SK-N-SH (cell line): Measurements from ENCODE around the gene CDKL5. TPM values are rescaled to one million over a fixed set of nuclear protein-coding genes. Genes with fewer than 3 reads are reported as not detected.

Experiments
- CTCF ChIA-PET: fragments of 300-600, 350-600 bp; formaldehyde crosslinking; extraction: SDS; loops from one replicate; lab custom pipeline; 2021; lab: Yijun Ruan, JAX
- POLR2A ChIA-PET: fragments of 350-600 bp; sonication (Branson Sonifier 250); formaldehyde crosslinking; extraction: SDS; loops from one replicate; lab custom pipeline; 2020; ENCODE audit warnings: antibody characterized with exemption, inconsistent platforms; lab: Yijun Ruan, JAX
- DNase-seq: peaks from one replicate; pipeline ENCODE4 v3.0.0; 2012
- H2AFZ ChIP-seq: fragments of 200-600 bp; sonication (generic); 2 replicates; pipeline ENCODE4 v1.8.1; 2016; ENCODE audit warnings: antibody characterized with exemption, mild to moderate bottlenecking, low read depth
- H3F3A ChIP-seq: fragments of 200-600 bp; sonication (generic); replicated peaks from 2 replicates; pipeline ENCODE3; 2016; ENCODE audit warnings: antibody characterized with exemption, mild to moderate bottlenecking; ENCODE audit not compliant: insufficient read depth
- H3K27ac ChIP-seq, 2 experiments: fragments of 200-500 bp in 1 of 2; fragments of 200-600 bp in 1 of 2; sonication (Bioruptor generic) in 1 of 2; sonication (generic), shearing (Covaris generic) in 1 of 2; 2 replicates each; pipeline versions ENCODE4 v1.5.1 to v1.6.1; 2014 to 2016; ENCODE audit warnings: low read depth in 2 of 2, inconsistent platforms in 1 of 2, low read length in 1 of 2, mild to moderate bottlenecking in 1 of 2, mixed read lengths in 1 of 2
- H3K27me3 ChIP-seq: fragments of 200-600 bp; sonication (generic), shearing (Covaris generic); 2 replicates; pipeline ENCODE4 v1.6.1; 2016; ENCODE audit warnings: mixed run types; ENCODE audit not compliant: insufficient read depth
- H3K36me3 ChIP-seq, 2 experiments: fragments of 200-500 bp in 1 of 2; fragments of 200-600 bp in 1 of 2; sonication (Bioruptor generic) in 1 of 2; sonication (generic) in 1 of 2; replicated peaks in 1 of 2; 2 replicates each; pipeline versions ENCODE3 to v1.5.1; 2014 to 2016; ENCODE audit warnings: low read length in 1 of 2, mild to moderate bottlenecking in 1 of 2; ENCODE audit not compliant: insufficient read depth in 2 of 2, control insufficient read depth in 1 of 2
- H3K4me1 ChIP-seq, 2 experiments: fragments of 200-500 bp in 1 of 2; fragments of 200-600 bp in 1 of 2; sonication (Bioruptor generic) in 1 of 2; sonication (generic), shearing (Covaris generic) in 1 of 2; 2 replicates each; pipeline versions ENCODE4 v1.5.1 to v1.6.1; 2014 to 2016; ENCODE audit warnings: low read depth in 1 of 2, low read length in 1 of 2, mixed run types in 1 of 2; ENCODE audit not compliant: insufficient read depth in 2 of 2, control insufficient read depth in 1 of 2
- H3K4me2 ChIP-seq: fragments of 200-600 bp; sonication (generic), shearing (Covaris generic); 2 replicates; pipeline ENCODE4 v1.6.1; 2017; ENCODE audit warnings: mixed run types
- H3K4me3 ChIP-seq, 2 experiments: fragments of 200-500 bp in 1 of 2; fragments of 200-600 bp in 1 of 2; sonication (Bioruptor generic) in 1 of 2; sonication (generic), shearing (Covaris generic) in 1 of 2; 2 replicates each; pipeline versions ENCODE4 v1.5.1 to v1.8.1; 2014 to 2016; ENCODE audit warnings: low read depth in 2 of 2, inconsistent platforms in 1 of 2, low read length in 1 of 2, mild to moderate bottlenecking in 1 of 2, mixed read lengths in 1 of 2, moderate library complexity in 1 of 2
- H3K79me2 ChIP-seq: fragments of 200-600 bp; sonication (generic); 2 replicates; pipeline ENCODE4 v1.8.1; 2017; ENCODE audit warnings: mild to moderate bottlenecking; ENCODE audit not compliant: insufficient read depth
- H3K9ac ChIP-seq: fragments of 200-600 bp; sonication (generic); 2 replicates; pipeline ENCODE4 v1.6.1; 2017; ENCODE audit warnings: mixed run types
- H3K9me2 ChIP-seq: fragments of 200-600 bp; sonication (generic); 2 replicates; pipeline ENCODE4 v1.6.1; 2017; ENCODE audit warnings: mixed run types
- H3K9me3 ChIP-seq: fragments of 200-600 bp; sonication (generic); 2 replicates; pipeline ENCODE4 v1.6.1; 2017; ENCODE audit warnings: mixed run types, mild to moderate bottlenecking, moderate library complexity
- H4K20me1 ChIP-seq: fragments of 200-600 bp; sonication (generic); 2 replicates; pipeline ENCODE4 v1.6.1; 2017; ENCODE audit warnings: mild to moderate bottlenecking, mixed run types; ENCODE audit not compliant: insufficient read depth
- CHD2 ChIP-seq: fragments of 150-350 bp; IDR thresholded peaks from 2 replicates; pipeline ENCODE4 v1.6.1; 2018; ENCODE audit warnings: low read length; ENCODE audit not compliant: partially characterized antibody
- ELF1 ChIP-seq: IDR thresholded peaks from 2 replicates; pipeline ENCODE4 v1.4.0; 2012
- EP300 ChIP-seq, 2 experiments: IDR thresholded peaks; 2 replicates each; pipeline versions ENCODE4 v1.4.0 to v1.6.1; 2012; ENCODE audit warnings: borderline replicate concordance in 1 of 2, low read depth in 1 of 2, low read length in 1 of 2
- FOXJ3 ChIP-seq: sonication (generic); formaldehyde crosslinking; IDR thresholded peaks from 2 replicates; pipeline ENCODE4 v1.5.1; 2020; ENCODE audit warnings: mild to moderate bottlenecking, missing genetic modification reagents
- GABPA ChIP-seq: IDR thresholded peaks from 2 replicates; pipeline ENCODE4 v1.4.0; 2012; ENCODE audit warnings: low read depth, mild to moderate bottlenecking
- MEF2A ChIP-seq: IDR thresholded peaks from 2 replicates; pipeline ENCODE4 v1.4.0; 2012; ENCODE audit warnings: low read depth, borderline replicate concordance
- MXI1 ChIP-seq: IDR thresholded peaks from 2 replicates; pipeline ENCODE4 v1.6.1; 2012; ENCODE audit warnings: mild to moderate bottlenecking, low read depth, low read length, improper control_type of control experiment
- NFIC ChIP-seq: IDR thresholded peaks from 2 replicates; pipeline ENCODE4 v1.4.0; 2012; ENCODE audit warnings: borderline replicate concordance
- NRF1 ChIP-seq: IDR thresholded peaks from 2 replicates; pipeline ENCODE4 v1.6.1; 2012; ENCODE audit warnings: low read depth, mild to moderate bottlenecking, low read length
- POLR2AphosphoS5 ChIP-seq: IDR thresholded peaks from 2 replicates; pipeline ENCODE4 v1.6.1; 2012; ENCODE audit warnings: low read depth, low read length
- RAD21 ChIP-seq: IDR thresholded peaks from 2 replicates; pipeline ENCODE4 v1.6.1; 2012; ENCODE audit warnings: mild to moderate bottlenecking, low read length
- RXRA ChIP-seq: IDR thresholded peaks from 2 replicates; pipeline ENCODE4 v1.4.0; 2012; ENCODE audit warnings: low read depth, mild to moderate bottlenecking, borderline replicate concordance
- SIN3A ChIP-seq: IDR thresholded peaks from 2 replicates; pipeline ENCODE4 v1.6.1; 2012; ENCODE audit warnings: low read depth, mild to moderate bottlenecking, low read length, moderate library complexity, borderline replicate concordance
- SMC3 ChIP-seq: IDR thresholded peaks from 2 replicates; pipeline ENCODE4 v1.6.1; 2012; ENCODE audit warnings: low read depth, low read length, improper control_type of control experiment
- TEAD4 ChIP-seq: IDR thresholded peaks from 2 replicates; pipeline ENCODE4 v1.4.0; 2012; ENCODE audit warnings: mild to moderate bottlenecking, borderline replicate concordance; ENCODE audit not compliant: insufficient read depth
- YY1 ChIP-seq: IDR thresholded peaks from 2 replicates; pipeline ENCODE4 v1.4.0; 2012; ENCODE audit warnings: low read depth, mild to moderate bottlenecking
- WGBS: methylation state at CpG from one replicate; pipeline ENCODE4 v1.1.6; 2017; ENCODE audit warnings: low lambda C conversion rate; 5-methylcytosine and 5-hydroxymethylcytosine counted together
- polyA plus RNA-seq, 3 experiments: library from polyadenylated mRNA; depleted of rRNA; stranded (reverse); fragments of >200 nt; gene quantifications; 2 replicates each; pipeline ENCODE4 v1.2.3, GENCODE V29; 2012
- TF ChIP-seq, protein P1 (sequence below): IDR thresholded peaks from 2 replicates; pipeline ENCODE4; 2012
- TF ChIP-seq, protein P2 (sequence below): fragments of 150-350 bp; IDR thresholded peaks from 2 replicates; pipeline ENCODE4 v1.6.1; 2017; ENCODE audit warnings: antibody characterized with exemption, low read length, low read depth, borderline replicate concordance
- TF ChIP-seq, protein P3 (sequence below): IDR thresholded peaks from 2 replicates; pipeline ENCODE4 v1.4.0; 2012; ENCODE audit warnings: low read depth

The CDKL5 gene
- polyA plus RNA-seq, 1 of the 3 experiments (the other 2 are of a cell fraction) = 1.3 TPM

DNA sequence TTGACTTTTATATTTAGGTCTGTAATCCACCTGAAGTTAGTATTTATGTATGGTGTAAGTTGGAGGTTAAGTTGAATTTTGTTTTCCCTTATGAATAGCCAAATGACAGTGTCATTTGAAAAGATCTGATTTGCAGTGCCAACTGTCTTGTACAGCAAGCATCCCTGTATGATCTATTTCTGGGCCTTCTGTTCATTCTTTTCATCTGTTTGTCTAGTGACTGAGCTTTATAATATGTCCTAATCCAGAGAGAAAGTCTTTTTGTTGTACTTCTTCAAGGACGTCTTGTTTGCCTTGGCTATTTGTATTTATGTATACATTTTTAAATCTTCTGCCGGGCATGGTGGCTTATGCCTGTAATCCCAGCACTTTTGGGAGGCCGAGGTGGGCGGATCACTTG lies 39.6 kb downstream of the CDKL5 start (continued):
- TF ChIP-seq RXRA (no peak), CHD2 (no peak), RAD21 (no peak)

DNA sequence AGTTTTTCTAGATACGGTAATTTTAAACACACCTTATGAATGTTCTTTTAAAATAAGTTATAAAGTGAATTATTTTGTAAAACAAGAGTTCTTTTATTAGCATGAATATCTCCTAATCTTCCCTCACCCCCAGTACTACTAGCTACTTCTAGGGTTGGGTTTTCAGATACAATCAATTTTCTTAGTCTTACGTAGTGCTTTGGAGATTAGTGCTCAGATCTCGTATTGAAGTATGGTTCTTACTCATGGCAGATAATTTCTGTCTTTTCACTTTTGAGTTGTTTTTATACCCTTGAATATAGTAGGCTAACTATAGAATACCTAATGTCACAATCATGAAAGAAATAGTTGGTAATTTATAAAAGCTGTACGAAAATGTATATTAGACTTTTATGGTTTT lies 43.2 kb downstream of the CDKL5 start:
- DNase-seq = no peak
- no peak overlapping the region for H2AFZ ChIP-seq
- TF ChIP-seq TEAD4 = no peak
- TF ChIP-seq FOXJ3 = no peak
- no peak for TF ChIP-seq RAD21
- TF ChIP-seq GABPA = no peak
- no peak for TF ChIP-seq SIN3A
- no peak for TF ChIP-seq MEF2A
- TF ChIP-seq EP300 (IDR thresholded peaks at IDR 0.05; ENCODE audit: borderline replicate concordance in 1 of 2, low read depth in 1 of 2, low read length in 1 of 2) = no peak
- TF ChIP-seq, protein P1, sequence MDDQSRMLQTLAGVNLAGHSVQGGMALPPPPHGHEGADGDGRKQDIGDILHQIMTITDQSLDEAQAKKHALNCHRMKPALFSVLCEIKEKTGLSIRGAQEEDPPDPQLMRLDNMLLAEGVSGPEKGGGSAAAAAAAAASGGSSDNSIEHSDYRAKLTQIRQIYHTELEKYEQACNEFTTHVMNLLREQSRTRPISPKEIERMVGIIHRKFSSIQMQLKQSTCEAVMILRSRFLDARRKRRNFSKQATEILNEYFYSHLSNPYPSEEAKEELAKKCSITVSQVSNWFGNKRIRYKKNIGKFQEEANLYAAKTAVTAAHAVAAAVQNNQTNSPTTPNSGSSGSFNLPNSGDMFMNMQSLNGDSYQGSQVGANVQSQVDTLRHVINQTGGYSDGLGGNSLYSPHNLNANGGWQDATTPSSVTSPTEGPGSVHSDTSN = no peak
- TF ChIP-seq YY1 = no peak
- no peak for TF ChIP-seq SMC3
- no peak for TF ChIP-seq NFIC
- TF ChIP-seq ELF1 = no peak
- TF ChIP-seq MXI1 = no peak
- TF ChIP-seq POLR2AphosphoS5 = no peak
- TF ChIP-seq NRF1 = no peak
- TF ChIP-seq, protein P2, sequence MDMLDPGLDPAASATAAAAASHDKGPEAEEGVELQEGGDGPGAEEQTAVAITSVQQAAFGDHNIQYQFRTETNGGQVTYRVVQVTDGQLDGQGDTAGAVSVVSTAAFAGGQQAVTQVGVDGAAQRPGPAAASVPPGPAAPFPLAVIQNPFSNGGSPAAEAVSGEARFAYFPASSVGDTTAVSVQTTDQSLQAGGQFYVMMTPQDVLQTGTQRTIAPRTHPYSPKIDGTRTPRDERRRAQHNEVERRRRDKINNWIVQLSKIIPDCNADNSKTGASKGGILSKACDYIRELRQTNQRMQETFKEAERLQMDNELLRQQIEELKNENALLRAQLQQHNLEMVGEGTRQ = no peak
- TF ChIP-seq, protein P3, sequence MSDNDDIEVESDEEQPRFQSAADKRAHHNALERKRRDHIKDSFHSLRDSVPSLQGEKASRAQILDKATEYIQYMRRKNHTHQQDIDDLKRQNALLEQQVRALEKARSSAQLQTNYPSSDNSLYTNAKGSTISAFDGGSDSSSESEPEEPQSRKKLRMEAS = no peak
- TF ChIP-seq, all 33 proteins: peak for 0
- Histone ChIP-seq H3K27me3 (no peaks in the 10 kb centered on the region), H3K9me3 (no peaks in the 10 kb centered on the region), H4K20me1 (no peaks in the 10 kb centered on the region), H3K4me2 (no peak overlapping the region), H3K4me1 (peaks cover 0 to 14% of the 10 kb centered on the region in 2 experiments; a peak in 2 of 4 replicates), H3K9ac (no peak overlapping the region), H3K4me3 (no peak overlapping the region), H3F3A (no peaks in the 10 kb centered on the region), H3K79me2 (no peaks in the 10 kb centered on the region), H3K27ac (no peak overlapping the region), H3K9me2 (no peaks in the 10 kb centered on the region), H3K36me3 (no peaks in the 10 kb centered on the region)
- 54% methylated on average over 4 of the region's 4 CpGs for WGBS
- ChIA-PET POLR2A (no interaction called here), CTCF (interaction anchor here (0.6 kb wide), 1 partner anchor 363 kb away, joined by 3 read pairs; no protein-coding TSS in a partner anchor)
